Lung (tissue), 12 donors: ENCODE data around the gene CBX7. TPM values are rescaled to one million over a fixed set of nuclear protein-coding genes. Genes with fewer than 3 reads are reported as not detected.

Experiments used
- ATAC-seq: fragments of 200-7000 bp; cut with Tn5 transposase; one replicate; pipeline ENCODE4 v1.9.1; 2020; ENCODE audit warnings: moderate number of reproducible peaks; ENCODE audit not compliant: insufficient read depth, low FRiP score
- DNase-seq, 3 donors: peaks; one replicate each; pipeline ENCODE4 v3.0.0-alpha.2; 2013 to 2017
- H3K27ac ChIP-seq, 2 donors: one replicate each; pipeline ENCODE4 v1.5.1; 2013; ENCODE audit warnings: mild to moderate bottlenecking in 2 of 2, moderate library complexity in 2 of 2, control low read depth in 1 of 2, inconsistent platforms in 1 of 2, low read depth in 1 of 2, low read length in 1 of 2
- H3K27me3 ChIP-seq, 3 donors: one replicate each; pipeline ENCODE4 v1.5.1; 2013; ENCODE audit warnings: low read length in 2 of 3; ENCODE audit not compliant: control insufficient read depth in 3 of 3, insufficient read depth in 3 of 3
- H3K36me3 ChIP-seq, 4 donors: one replicate each; pipeline ENCODE4 v1.5.1; 2013; ENCODE audit warnings: low read length in 4 of 4, mild to moderate bottlenecking in 1 of 4, moderate library complexity in 1 of 4; ENCODE audit not compliant: control insufficient read depth in 4 of 4, insufficient read depth in 4 of 4
- H3K4me1 ChIP-seq, 5 donors: one replicate each; pipeline ENCODE4 v1.5.1; 2013; ENCODE audit warnings: low read length in 5 of 5, mild to moderate bottlenecking in 2 of 5, moderate library complexity in 1 of 5; ENCODE audit not compliant: control insufficient read depth in 5 of 5, insufficient read depth in 5 of 5
- H3K4me3 ChIP-seq: one replicate; pipeline ENCODE4 v1.5.1; 2013; ENCODE audit warnings: mild to moderate bottlenecking, control low read depth, moderate library complexity
- H3K9ac ChIP-seq, 2 donors: one replicate each; pipeline ENCODE4 v1.5.1; 2013; ENCODE audit warnings: low read length in 2 of 2, control low read depth in 1 of 2; ENCODE audit not compliant: insufficient read depth in 1 of 2
- H3K9me3 ChIP-seq, 4 donors: one replicate each; pipeline ENCODE4 v1.5.1; 2013; ENCODE audit warnings: low read length in 3 of 4, mild to moderate bottlenecking in 1 of 4, moderate library complexity in 1 of 4; ENCODE audit not compliant: control insufficient read depth in 4 of 4, insufficient read depth in 3 of 4
- CTCF ChIP-seq: IDR thresholded peaks from 2 replicates; pipeline ENCODE4 v1.5.1; 2012; ENCODE audit warnings: mild to moderate bottlenecking; ENCODE audit errors: control extremely low read depth, extremely low read depth
- WGBS, 2 donors: extraction: QIAGEN DNeasy Blood & Tissue Kit; methylation state at CpG; one replicate each; pipeline ENCODE4 v1.1.7; 2013; 5-methylcytosine and 5-hydroxymethylcytosine counted together
- polyA plus RNA-seq, 2 donors: library from polyadenylated mRNA; stranded (reverse); fragments of 200-250 nt; gene quantifications; one replicate each; pipeline ENCODE4 v1.2.1, GENCODE V29; 2013
- total RNA-seq, 2 donors: library from RNA; depleted of rRNA in 1 of 2; stranded (reverse); fragments of >200 nt in 1 of 2; gene quantifications; one replicate each; pipeline ENCODE4 v1.2.1, GENCODE V29; 2014 to 2021
- donor health status: control.
- donor health status: control.
- donor health status: Bipolar disorder and iron deficiency.
- donor health status: healthy.
- donor health status: DM: yes; HTN: yes; CAD: no.

Gene CBX7
- total and polyA plus RNA-seq, 4 donors, result 18.1 to 27.8 (median 20.9) TPM

GRCh38 chr22:39181356-39181755, 28.9 kb upstream of the CBX7 start:
- H3K36me3 ChIP-seq, result no peaks in the 10 kb centered on the region
- TF ChIP-seq CTCF, result no peak
- no peak overlapping the region for H3K4me3 ChIP-seq
- peak overlapping the region in 1 of 2 donors; percentile 26 for H3K27ac ChIP-seq
- H3K9me3 ChIP-seq, result peaks cover 0 to 5% (median 0%) of the 10 kb centered on the region in 4 donors
- H3K27me3 ChIP-seq, result no peaks in the 10 kb centered on the region
- no peak for ATAC-seq
- WGBS, 2 donors, result 95 to 97% methylated on average over 8 of the region's 8 CpGs
- no peak for DNase-seq
- no peak overlapping the region for H3K9ac ChIP-seq
- peaks cover 0 to 25% (median 8%) of the 10 kb centered on the region in 5 donors for H3K4me1 ChIP-seq

GRCh38 chr22:39179841-39180335, 27.4 kb upstream of the CBX7 start:
- Histone ChIP-seq H3K9ac (no peak overlapping the region), H3K36me3 (no peaks in the 10 kb centered on the region), H3K4me1 (peaks cover 6 to 34% (median 19%) of the 10 kb centered on the region in 5 donors), H3K9me3 (peaks cover 0 to 5% (median 0%) of the 10 kb centered on the region in 4 donors), H3K4me3 (no peak overlapping the region), H3K27me3 (no peaks in the 10 kb centered on the region), H3K27ac (peak overlapping the region in 1 of 2 donors; percentile 13)
- WGBS, 2 donors, result 79 to 81% methylated on average over 21 of the region's 21 CpGs
- no peak for TF ChIP-seq CTCF
- DNase-seq (peak; percentile 46 to 56 (median 47)), ATAC-seq (no peak)

- Histone ChIP-seq H3K4me1 (peaks cover 7 to 33% (median 24%) of the 10 kb centered on the region in 5 donors), H3K27me3 (no peaks in the 10 kb centered on the region), H3K36me3 (no peaks in the 10 kb centered on the region), H3K9ac (no peak overlapping the region), H3K4me3 (no peak overlapping the region), H3K9me3 (peaks cover 0 to 5% (median 0%) of the 10 kb centered on the region in 4 donors), H3K27ac (peak overlapping the region in 1 of 2 donors; percentile 68)
- 81 to 87% methylated on average over 6 of the region's 6 CpGs for WGBS, 2 donors
- ATAC-seq (no peak), DNase-seq (no peak)
- no peak for TF ChIP-seq CTCF
Observed at GRCh38 chr22:39179401-39179827, 26.9 kb upstream of the CBX7 start.
